Measurements from ENCODE around the gene IGSF21. TPM values are rescaled to one million over a fixed set of nuclear protein-coding genes. Genes with fewer than 3 reads are reported as not detected.

Gene IGSF21
- total RNA-seq, 1 donor from 2014 or later, result 0.94 TPM

DNA sequence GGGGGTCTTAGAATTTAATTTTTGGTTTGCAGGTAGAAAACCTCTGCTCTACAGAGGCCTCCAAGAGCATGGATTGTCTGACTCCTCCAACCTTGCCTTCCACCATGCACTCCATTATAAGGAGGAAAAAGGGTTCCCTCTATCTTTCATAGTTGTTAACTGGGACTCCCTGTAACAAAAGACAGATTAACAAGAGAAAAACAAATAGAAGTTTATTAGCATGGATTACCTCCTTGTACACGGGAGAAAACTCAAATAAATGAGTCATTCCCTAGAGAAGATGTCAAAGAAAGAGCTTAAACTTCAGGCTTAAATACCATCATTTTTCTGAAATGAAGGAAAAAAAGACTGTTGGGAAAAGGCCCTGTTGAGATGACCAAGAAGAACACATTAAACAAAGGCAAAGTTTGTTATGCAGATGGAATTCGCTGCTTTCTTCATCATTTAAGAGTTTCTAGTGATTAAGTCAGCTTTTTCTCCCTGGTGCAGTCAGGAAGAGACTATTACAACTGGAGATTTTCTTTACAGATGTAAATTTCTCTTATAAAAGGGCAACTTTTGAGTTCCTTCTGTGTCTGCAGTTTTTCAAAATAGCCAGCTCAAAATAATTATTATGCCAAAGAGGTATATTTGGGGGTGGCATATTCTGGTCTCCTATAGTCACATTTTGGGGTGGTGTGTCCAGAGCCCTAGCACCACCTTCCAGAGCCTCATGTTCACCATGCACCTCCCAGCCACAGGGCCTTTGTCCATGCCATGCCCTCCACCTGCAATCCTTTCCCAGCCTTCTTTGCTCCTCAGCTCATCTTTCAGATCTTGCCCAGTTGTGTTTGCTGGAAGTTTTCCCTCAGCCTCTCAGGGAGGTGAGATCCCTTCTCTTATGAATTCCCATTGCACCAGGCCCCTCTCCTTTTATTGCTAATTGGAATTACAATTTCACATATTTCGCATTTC lies 310.0 kb downstream of the IGSF21 start:
- no peaks in the 10 kb centered on the region for H3K36me3 Mint-ChIP-seq
- no peak for DNase-seq (ENCODE audit: extremely low spot score, unreplicated experiment)
- H3K4me3 Mint-ChIP-seq, result no peak overlapping the region
- peaks cover 26% of the 10 kb centered on the region for H3K27me3 Mint-ChIP-seq
- peaks cover 6% of the 10 kb centered on the region for H3K9me3 Mint-ChIP-seq
- H3K27ac Mint-ChIP-seq, result no peak overlapping the region
- TF ChIP-seq, protein P1, sequence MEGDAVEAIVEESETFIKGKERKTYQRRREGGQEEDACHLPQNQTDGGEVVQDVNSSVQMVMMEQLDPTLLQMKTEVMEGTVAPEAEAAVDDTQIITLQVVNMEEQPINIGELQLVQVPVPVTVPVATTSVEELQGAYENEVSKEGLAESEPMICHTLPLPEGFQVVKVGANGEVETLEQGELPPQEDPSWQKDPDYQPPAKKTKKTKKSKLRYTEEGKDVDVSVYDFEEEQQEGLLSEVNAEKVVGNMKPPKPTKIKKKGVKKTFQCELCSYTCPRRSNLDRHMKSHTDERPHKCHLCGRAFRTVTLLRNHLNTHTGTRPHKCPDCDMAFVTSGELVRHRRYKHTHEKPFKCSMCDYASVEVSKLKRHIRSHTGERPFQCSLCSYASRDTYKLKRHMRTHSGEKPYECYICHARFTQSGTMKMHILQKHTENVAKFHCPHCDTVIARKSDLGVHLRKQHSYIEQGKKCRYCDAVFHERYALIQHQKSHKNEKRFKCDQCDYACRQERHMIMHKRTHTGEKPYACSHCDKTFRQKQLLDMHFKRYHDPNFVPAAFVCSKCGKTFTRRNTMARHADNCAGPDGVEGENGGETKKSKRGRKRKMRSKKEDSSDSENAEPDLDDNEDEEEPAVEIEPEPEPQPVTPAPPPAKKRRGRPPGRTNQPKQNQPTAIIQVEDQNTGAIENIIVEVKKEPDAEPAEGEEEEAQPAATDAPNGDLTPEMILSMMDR (conservative IDR thresholded peaks at IDR 0.05), result no peak
- peaks cover 8% of the 10 kb centered on the region for H3K4me1 Mint-ChIP-seq (ENCODE audit: unreplicated experiment)

DNA sequence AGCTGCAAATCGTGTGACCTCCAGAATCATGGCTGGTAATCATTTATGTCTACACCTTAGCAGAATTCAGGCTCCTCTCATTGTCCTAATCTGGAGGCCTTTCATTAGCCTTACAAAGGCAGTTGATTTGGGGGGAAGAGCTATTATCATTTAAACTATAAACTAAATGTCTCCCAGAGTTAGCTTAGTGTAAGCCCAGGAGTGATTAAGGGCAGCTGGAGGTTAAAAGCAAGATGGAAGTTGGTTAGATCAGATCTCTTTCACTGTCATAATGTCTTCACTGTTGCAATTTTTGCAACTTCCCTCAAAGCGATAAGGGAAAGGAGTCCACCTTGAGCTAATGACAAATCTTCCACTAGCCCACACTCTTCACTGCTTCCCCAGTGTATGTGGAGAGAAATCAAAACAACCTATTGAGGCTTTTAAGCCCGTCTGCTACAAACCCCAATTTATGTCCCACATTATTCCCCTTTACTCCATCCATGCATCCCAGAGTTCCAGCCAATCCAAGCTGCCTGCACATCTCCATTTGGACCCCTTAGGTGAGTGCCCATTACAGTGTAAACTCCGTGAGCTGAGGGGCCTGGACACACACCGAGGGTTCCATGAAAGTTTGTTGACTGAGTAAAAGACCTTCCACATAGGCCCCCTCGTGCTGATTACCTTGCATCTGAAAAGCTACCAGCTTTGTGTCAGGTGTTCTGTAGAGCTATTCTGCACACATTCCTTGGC lies 311.7 kb downstream of the IGSF21 start:
- peaks cover 17% of the 10 kb centered on the region for H3K27me3 Mint-ChIP-seq
- no peak overlapping the region for H3K4me3 Mint-ChIP-seq

DNA sequence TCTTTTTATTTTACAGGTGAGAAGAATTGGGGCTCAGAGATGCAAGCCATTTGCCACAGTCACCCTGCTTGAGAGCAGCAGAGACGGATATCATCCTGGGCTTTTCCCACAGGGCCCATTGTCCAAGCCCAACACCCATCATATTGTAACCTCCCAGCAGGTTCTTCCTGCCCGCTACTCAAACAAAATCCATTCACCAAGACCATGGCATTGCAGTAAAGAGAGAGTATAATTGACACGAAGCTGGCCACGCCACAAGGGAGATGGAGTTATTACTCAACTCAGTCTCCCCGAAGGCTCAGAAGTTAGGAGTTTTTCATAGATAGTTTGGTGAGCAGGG lies 312.2 kb downstream of the IGSF21 start:
- TF ChIP-seq, protein P1 (conservative IDR thresholded peaks at IDR 0.05), result no peak
- Mint-ChIP-seq H3K36me3 (no peaks in the 10 kb centered on the region), H3K27ac (no peak overlapping the region), H3K27me3 (peaks cover 14% of the 10 kb centered on the region), H3K4me1 (ENCODE audit: unreplicated experiment) (no peaks in the 10 kb centered on the region), H3K9me3 (no peaks in the 10 kb centered on the region), H3K4me3 (no peak overlapping the region)
- DNase-seq (ENCODE audit: extremely low spot score, unreplicated experiment), result no peak

More for the DNA sequence above, 311.7 kb downstream of the IGSF21 start:
- DNase-seq (ENCODE audit: extremely low spot score, unreplicated experiment), result no peak
- H3K9me3 Mint-ChIP-seq, result peaks cover 2% of the 10 kb centered on the region
- peaks cover 3% of the 10 kb centered on the region for H3K4me1 Mint-ChIP-seq (ENCODE audit: unreplicated experiment)
- no peak overlapping the region for H3K27ac Mint-ChIP-seq
- TF ChIP-seq, protein P1 (conservative IDR thresholded peaks at IDR 0.05), result no peak
- H3K36me3 Mint-ChIP-seq, result no peaks in the 10 kb centered on the region

DNA sequence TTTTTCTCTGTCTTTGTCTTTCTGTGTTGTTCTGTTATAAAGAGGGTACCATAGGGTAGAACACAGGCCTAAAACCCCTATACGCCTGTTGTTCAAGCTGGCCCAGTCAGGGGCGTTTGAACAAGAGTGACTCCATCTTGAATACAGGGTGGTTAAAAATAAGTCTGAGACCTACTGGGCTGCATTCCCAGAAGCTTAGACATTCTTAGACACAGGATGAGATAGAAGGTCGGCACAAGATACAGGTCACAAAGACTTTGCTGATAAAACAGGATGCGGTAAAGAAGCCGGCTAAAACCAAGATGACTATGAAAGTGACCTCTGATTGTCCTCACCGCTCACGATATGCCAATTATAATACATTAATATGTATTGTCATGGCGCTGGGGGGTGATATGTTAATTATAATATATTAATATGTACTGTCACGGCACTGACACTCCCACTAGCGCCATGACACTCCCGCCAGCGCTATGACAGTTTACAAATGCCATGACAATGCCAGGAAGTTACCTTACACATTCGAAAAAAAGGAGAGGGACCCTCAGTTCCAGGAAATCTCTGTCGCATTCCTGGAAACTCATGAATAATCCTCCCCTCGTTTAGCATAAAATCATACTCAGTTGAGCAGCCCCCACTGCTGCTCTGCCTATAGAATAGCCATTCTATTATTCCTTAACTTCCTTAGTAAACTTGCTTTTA lies 314.6 kb downstream of the IGSF21 start:
- TF ChIP-seq, protein P1 (conservative IDR thresholded peaks at IDR 0.05), result no peak
- Mint-ChIP-seq H3K4me3 (no peak overlapping the region), H3K36me3 (no peaks in the 10 kb centered on the region), H3K4me1 (ENCODE audit: unreplicated experiment) (no peaks in the 10 kb centered on the region), H3K27me3 (peaks cover 15% of the 10 kb centered on the region), H3K27ac (no peak overlapping the region), H3K9me3 (no peaks in the 10 kb centered on the region)
- DNase-seq (ENCODE audit: extremely low spot score, unreplicated experiment), result no peak

DNA sequence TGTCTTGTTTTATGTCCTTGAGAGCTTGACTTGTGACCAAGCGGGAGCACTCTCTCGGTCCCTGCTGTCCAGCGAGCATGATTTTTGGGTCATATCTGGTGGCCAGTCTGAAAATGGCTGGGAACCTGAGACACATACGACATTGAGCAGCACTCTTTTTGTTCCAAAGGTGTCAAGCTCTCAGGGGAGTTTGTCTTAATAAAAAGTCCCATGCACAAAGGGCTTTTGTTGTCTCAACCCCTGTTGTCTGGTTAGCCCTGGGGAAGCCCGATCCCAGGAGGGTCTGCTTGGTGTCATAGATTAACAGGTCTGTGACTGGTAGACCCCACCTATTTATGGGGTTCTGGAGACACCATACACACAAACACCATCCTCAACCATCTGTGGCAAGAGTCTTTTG lies 315.4 kb downstream of the IGSF21 start:
- Mint-ChIP-seq H3K36me3 (no peaks in the 10 kb centered on the region), H3K9me3 (no peaks in the 10 kb centered on the region), H3K27ac (no peak overlapping the region), H3K4me3 (no peak overlapping the region), H3K27me3 (peaks cover 12% of the 10 kb centered on the region), H3K4me1 (ENCODE audit: unreplicated experiment) (no peaks in the 10 kb centered on the region)
- TF ChIP-seq, protein P1 (conservative IDR thresholded peaks at IDR 0.05), result no peak
- DNase-seq (ENCODE audit: extremely low spot score, unreplicated experiment), result no peak
